ENCODE data around the gene CRY2. TPM values are rescaled to one million over a fixed set of nuclear protein-coding genes. Genes with fewer than 3 reads are reported as not detected.

CRY2 gene
- total and polyA plus RNA-seq, 2 of the 13 experiments (the other 11 are each of a cell fraction or from before 2014, with no cell fraction given), result 10.1 to 12.2 TPM

DNA sequence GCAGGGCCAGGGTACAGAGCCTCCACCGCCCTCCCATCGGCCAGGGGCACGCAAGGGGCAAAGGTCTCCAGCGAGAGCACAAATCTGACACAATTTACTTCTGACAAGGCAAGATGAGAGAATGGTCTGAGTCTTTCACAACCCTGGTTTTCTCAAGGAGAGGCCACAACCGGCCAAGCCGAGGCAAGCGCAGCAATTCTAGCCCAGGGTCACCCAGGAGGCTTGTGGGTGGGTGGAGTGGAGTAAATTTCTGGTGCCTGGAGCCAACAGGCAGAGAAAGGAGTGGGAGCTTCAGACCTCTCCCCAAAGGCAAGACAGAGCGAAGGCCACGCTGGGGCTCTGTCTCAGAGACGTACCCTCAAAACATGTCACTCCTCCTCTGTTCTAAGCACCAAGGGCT is 84.5 kb downstream of the CRY2 start (continued):
- TF ChIP-seq MXD4 (CRISPR knock-in tag; IDR thresholded peaks at IDR 0.05), result no peak
- TF ChIP-seq, protein P1, sequence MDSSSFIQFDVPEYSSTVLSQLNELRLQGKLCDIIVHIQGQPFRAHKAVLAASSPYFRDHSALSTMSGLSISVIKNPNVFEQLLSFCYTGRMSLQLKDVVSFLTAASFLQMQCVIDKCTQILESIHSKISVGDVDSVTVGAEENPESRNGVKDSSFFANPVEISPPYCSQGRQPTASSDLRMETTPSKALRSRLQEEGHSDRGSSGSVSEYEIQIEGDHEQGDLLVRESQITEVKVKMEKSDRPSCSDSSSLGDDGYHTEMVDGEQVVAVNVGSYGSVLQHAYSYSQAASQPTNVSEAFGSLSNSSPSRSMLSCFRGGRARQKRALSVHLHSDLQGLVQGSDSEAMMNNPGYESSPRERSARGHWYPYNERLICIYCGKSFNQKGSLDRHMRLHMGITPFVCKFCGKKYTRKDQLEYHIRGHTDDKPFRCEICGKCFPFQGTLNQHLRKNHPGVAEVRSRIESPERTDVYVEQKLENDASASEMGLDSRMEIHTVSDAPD (CRISPR knock-in tag; IDR thresholded peaks at IDR 0.05), result no peak
- TF ChIP-seq EZH2 (conservative IDR thresholded peaks at IDR 0.05; ENCODE audit: low read depth, low read length), result no peak
- no peak for TF ChIP-seq HES4 (CRISPR knock-in tag; IDR thresholded peaks at IDR 0.05; ENCODE audit: borderline replicate concordance)

DNA sequence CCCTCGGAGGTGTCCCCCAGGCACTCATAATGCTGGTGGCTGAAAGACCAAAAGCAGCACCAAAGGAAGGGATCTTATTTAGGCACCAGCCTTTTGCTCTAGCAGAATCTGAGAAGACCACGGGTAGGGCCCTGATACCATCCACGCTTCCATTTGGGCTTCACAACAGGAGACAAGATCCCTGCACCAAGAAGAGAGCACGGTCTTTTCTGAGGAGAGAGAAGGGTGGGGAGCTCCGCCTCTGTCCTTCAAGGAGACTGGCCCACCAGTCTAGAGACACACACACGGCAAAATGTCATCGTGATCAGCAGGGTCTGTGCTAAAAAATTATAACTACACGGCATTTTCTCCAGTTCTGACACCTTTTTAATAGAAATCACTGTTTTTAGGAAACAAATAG is 84.9 kb downstream of the CRY2 start:
- no peak overlapping the region for H3K27ac ChIP-seq (ENCODE audit: extremely low read length, insufficient read depth, low read length)
- no TSS peak for BruUV-seq (replicated peaks)
- no peak overlapping the region for H3K4me2 ChIP-seq (ENCODE audit: low read depth, low read length)
- POLR2A ChIA-PET, result no interaction called here
- no peaks in the 10 kb centered on the region for H4K20me1 ChIP-seq (ENCODE audit: insufficient read depth, low read length)
- in situ Hi-C loops (cut with HindIII; ENCODE audit: extremely low pct_ligation_motif_present, low pct_unique_long_range_greater_than_20kb) (no loop called here), intact Hi-C loops (cut with micrococcal nuclease; ENCODE audit: unreplicated experiment) (no loop called here)
- H3K9ac ChIP-seq (ENCODE audit: insufficient read depth, low read depth, low read length), result no peak overlapping the region
- DNase-seq (ENCODE audit: low spot score) (no peak), FAIRE-seq (no peak), ATAC-seq (no peak)
- peaks cover 29% of the 10 kb centered on the region for H3K4me1 ChIP-seq (ENCODE audit: insufficient read depth, low read length)
- no peak overlapping the region for H3K4me3 ChIP-seq (replicated peaks in 1 of 3; ENCODE audit: insufficient read depth in 1 of 3, low read depth in 2 of 3, low read length in 3 of 3)
- no peak overlapping the region for H2AFZ ChIP-seq (ENCODE audit: low read length)
- H3K9me3 ChIP-seq (ENCODE audit: low read length), result no peaks in the 10 kb centered on the region
- H3K36me3 ChIP-seq (replicated peaks in 1 of 2; ENCODE audit: control insufficient read depth in 1 of 2, insufficient read depth in 2 of 2, low read length in 2 of 2), result peaks cover 6 to 28% of the 10 kb centered on the region in 2 experiments; a peak in 4 of 5 replicates
- WGBS (ENCODE audit: low lambda C conversion rate), result 97% methylated on average over 8 of the region's 8 CpGs
- CTCF ChIA-PET (ENCODE audit: low intra/inter-chr PET ratio, low total read pairs), result no interaction called here
- H3K79me2 ChIP-seq (ENCODE audit: insufficient read depth, low read length), result no peaks in the 10 kb centered on the region
- H3K27me3 ChIP-seq (ENCODE audit: control insufficient read depth in 1 of 2, insufficient read depth in 2 of 2, low read length in 2 of 2), result no peaks in the 10 kb centered on the region
- TF ChIP-seq ZNF549 (CRISPR knock-in tag; IDR thresholded peaks at IDR 0.05) (no peak), ZNF274 (CRISPR knock-in tag; IDR thresholded peaks at IDR 0.05) (no peak), ZNF329 (CRISPR knock-in tag; IDR thresholded peaks at IDR 0.05; ENCODE audit: low read depth) (no peak), LCORL (IDR thresholded peaks at IDR 0.05) (no peak), LCORL (CRISPR knock-in tag; IDR thresholded peaks at IDR 0.05) (no peak), KDM3A (CRISPR knock-in tag; IDR thresholded peaks at IDR 0.05; ENCODE audit: low read depth) (no peak), REST (IDR thresholded peaks at IDR 0.05; ENCODE audit: borderline replicate concordance in 1 of 2, low read depth in 1 of 2, low read length in 2 of 2) (no peak), TAF1 (CRISPR knock-in tag; IDR thresholded peaks at IDR 0.05) (no peak), ZFX (CRISPR knock-in tag; IDR thresholded peaks at IDR 0.05; ENCODE audit: low read depth) (no peak), ELF1 (CRISPR knock-in tag; IDR thresholded peaks at IDR 0.05) (no peak), ZNF296 (CRISPR knock-in tag; conservative IDR thresholded peaks at IDR 0.05) (no peak), PCBP1 (IDR thresholded peaks at IDR 0.05; ENCODE audit: borderline replicate concordance, low read depth, low read length) (no peak), ZNF335 (CRISPR knock-in tag; IDR thresholded peaks at IDR 0.05) (no peak), MAFG (CRISPR knock-in tag; IDR thresholded peaks at IDR 0.05) (no peak), ZBTB8A (CRISPR knock-in tag; IDR thresholded peaks at IDR 0.05; ENCODE audit: borderline replicate concordance, low read depth) (no peak)
- TF ChIP-seq, protein P2, sequence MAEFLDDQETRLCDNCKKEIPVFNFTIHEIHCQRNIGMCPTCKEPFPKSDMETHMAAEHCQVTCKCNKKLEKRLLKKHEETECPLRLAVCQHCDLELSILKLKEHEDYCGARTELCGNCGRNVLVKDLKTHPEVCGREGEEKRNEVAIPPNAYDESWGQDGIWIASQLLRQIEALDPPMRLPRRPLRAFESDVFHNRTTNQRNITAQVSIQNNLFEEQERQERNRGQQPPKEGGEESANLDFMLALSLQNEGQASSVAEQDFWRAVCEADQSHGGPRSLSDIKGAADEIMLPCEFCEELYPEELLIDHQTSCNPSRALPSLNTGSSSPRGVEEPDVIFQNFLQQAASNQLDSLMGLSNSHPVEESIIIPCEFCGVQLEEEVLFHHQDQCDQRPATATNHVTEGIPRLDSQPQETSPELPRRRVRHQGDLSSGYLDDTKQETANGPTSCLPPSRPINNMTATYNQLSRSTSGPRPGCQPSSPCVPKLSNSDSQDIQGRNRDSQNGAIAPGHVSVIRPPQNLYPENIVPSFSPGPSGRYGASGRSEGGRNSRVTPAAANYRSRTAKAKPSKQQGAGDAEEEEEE (CRISPR knock-in tag; IDR thresholded peaks at IDR 0.05; ENCODE audit: borderline replicate concordance), result no peak

Measured in HepG2 (cell line).